Testis (tissue), 2 donors: ENCODE data around the gene TACR1.

Source experiments
- POLR2A ChIP-seq: fragments of 450-650 bp; IDR thresholded peaks from one replicate; pipeline ENCODE4 v1.6.1; 2017; ENCODE audit warnings: antibody characterized with exemption, mild to moderate bottlenecking, moderate library complexity
- TF ChIP-seq, protein P1 (sequence below), 3 experiments: fragments of 450-650 bp in 2 of 3; fragments of 200-600 bp in 1 of 3; sonication (generic) in 1 of 3; IDR thresholded peaks; one replicate each; pipeline ENCODE4 v1.5.1; 2016 to 2019; ENCODE audit warnings: antibody characterized with exemption in 3 of 3, mild to moderate bottlenecking in 2 of 3, moderate library complexity in 1 of 3

- no peak for TF ChIP-seq POLR2A
- TF ChIP-seq, protein P1, sequence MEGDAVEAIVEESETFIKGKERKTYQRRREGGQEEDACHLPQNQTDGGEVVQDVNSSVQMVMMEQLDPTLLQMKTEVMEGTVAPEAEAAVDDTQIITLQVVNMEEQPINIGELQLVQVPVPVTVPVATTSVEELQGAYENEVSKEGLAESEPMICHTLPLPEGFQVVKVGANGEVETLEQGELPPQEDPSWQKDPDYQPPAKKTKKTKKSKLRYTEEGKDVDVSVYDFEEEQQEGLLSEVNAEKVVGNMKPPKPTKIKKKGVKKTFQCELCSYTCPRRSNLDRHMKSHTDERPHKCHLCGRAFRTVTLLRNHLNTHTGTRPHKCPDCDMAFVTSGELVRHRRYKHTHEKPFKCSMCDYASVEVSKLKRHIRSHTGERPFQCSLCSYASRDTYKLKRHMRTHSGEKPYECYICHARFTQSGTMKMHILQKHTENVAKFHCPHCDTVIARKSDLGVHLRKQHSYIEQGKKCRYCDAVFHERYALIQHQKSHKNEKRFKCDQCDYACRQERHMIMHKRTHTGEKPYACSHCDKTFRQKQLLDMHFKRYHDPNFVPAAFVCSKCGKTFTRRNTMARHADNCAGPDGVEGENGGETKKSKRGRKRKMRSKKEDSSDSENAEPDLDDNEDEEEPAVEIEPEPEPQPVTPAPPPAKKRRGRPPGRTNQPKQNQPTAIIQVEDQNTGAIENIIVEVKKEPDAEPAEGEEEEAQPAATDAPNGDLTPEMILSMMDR (IDR thresholded peaks at IDR 0.05): no peak
Measured at GRCh38 chr2:75237296-75237695, 38.0 kb upstream of the TACR1 start.
